Measurements from ENCODE around the gene BET1L. TPM values are rescaled to one million over a fixed set of nuclear protein-coding genes. Genes with fewer than 3 reads are reported as not detected.
"Not testable (repeated sequence)": the region's sequence is repeated elsewhere in the genome, so short reads cannot be mapped to it uniquely, and the experiment has no call there.

BET1L gene
- total RNA-seq, 2 donors from 2014 or later, result 52.1 to 54.8 TPM

DNA sequence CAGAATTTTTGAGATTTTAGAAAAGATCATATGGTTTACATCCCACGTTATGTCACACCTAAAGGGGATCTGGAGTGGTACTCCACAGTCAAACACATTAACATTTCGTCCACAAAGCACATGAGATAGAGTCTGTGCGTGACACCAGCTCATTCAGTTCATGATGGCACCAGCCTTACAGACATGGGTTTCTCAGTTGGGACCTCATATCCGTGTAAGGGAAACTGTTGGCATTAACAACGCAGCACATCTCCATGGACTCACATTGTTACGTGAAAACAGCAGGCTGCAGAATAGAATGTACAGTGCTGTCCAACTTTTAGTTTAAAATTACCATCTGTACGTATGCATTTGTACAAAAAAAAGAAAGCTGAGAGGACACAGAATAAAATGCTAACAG is 14.3 kb upstream of the BET1L start:
- no peak overlapping the region for H3K4me3 ChIP-seq
- TF ChIP-seq, protein P1, sequence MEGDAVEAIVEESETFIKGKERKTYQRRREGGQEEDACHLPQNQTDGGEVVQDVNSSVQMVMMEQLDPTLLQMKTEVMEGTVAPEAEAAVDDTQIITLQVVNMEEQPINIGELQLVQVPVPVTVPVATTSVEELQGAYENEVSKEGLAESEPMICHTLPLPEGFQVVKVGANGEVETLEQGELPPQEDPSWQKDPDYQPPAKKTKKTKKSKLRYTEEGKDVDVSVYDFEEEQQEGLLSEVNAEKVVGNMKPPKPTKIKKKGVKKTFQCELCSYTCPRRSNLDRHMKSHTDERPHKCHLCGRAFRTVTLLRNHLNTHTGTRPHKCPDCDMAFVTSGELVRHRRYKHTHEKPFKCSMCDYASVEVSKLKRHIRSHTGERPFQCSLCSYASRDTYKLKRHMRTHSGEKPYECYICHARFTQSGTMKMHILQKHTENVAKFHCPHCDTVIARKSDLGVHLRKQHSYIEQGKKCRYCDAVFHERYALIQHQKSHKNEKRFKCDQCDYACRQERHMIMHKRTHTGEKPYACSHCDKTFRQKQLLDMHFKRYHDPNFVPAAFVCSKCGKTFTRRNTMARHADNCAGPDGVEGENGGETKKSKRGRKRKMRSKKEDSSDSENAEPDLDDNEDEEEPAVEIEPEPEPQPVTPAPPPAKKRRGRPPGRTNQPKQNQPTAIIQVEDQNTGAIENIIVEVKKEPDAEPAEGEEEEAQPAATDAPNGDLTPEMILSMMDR (IDR thresholded peaks at IDR 0.05), result no peak
- TF ChIP-seq POLR2AphosphoS5 (IDR thresholded peaks at IDR 0.05) (no peak), POLR2A (IDR thresholded peaks at IDR 0.05) (no peak)
- no peak overlapping the region for H3K27ac ChIP-seq
- H3K36me3 ChIP-seq, result no peaks in the 10 kb centered on the region
- no peak for DNase-seq (ENCODE audit: low spot score)
- intact Hi-C loops (cut with DNase I), result no loop called here
- no peaks in the 10 kb centered on the region for H3K27me3 ChIP-seq (replicated peaks; ENCODE audit: insufficient read depth)
- WGBS, result 91% methylated on average over 7 of the region's 7 CpGs
- H3K4me1 ChIP-seq (replicated peaks), result no peaks in the 10 kb centered on the region
- no peaks in the 10 kb centered on the region for H3K9me3 ChIP-seq

DNA sequence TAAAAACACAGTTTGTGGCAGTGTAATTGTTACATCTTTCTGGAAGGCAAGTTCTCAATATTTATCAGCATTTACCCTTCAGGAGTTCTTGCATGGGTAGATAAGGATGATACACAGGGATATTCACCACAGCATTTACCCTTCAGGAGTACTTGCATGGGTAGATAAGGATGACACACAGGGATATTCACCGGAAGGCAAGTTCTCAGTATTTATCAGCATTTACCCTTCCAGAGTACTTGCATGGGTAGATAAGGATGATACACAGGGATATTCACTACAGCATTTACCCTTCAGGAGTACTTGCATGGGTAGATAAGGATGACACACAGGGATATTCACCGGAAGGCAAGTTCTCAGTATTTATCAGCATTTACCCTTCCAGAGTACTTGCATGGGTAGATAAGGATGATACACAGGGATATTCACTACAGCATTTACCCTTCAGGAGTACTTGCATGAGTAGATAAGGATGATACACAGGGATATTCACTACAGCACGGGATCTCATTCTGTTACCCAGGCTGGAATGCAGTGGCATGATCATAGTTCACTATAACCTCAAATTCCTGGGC is 13.5 kb upstream of the BET1L start:
- intact Hi-C loops (cut with DNase I), result not testable (repeated sequence)
- WGBS, result 86% methylated on average over 3 of the region's 3 CpGs

DNA sequence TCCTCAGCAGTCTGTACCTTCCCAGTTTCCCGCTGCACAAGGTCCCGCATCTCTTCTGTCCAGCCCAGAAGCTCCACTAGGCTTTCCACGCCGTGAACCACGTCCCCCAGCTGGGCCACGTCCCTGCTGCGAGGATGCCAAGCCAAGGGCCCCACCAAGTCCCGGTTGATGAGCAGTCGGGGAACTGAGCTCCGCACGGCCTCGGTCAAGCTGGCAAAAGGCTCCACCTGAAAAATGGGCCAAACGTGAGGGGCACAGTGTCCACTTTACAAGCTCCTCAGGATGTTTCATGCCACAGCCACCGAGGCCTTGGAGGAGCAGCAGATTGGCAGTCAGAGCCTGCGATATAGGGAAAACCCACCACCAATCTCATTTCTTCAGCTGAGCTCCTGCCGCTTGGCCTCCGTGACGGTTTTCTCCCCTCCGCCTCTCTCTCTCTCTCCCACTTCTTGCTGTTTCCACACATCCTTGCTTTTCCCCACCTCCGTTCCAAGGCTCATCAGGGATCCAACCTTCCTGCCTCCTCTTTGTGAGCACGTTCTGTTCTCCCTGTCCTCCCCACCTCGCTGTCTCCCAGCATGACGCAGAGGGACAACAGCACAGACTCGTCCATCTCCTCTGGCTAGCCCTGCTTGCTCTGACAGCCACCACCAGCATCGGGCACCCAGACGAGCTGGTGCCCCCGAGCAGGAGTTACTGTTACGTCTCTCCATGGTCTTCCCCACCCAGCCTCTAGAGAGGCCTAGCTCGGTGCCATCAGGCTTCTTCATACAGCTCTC is 11.8 kb upstream of the BET1L start:
- H3K4me3 ChIP-seq, result no peak overlapping the region
- intact Hi-C loops (cut with DNase I), result no loop called here
- H3K4me1 ChIP-seq (replicated peaks), result no peaks in the 10 kb centered on the region
- H3K9me3 ChIP-seq, result no peaks in the 10 kb centered on the region
- peaks cover 0 to 5% of the 10 kb centered on the region in 2 donors for H3K36me3 ChIP-seq
- no peak overlapping the region for H3K27ac ChIP-seq
- TF ChIP-seq POLR2A (IDR thresholded peaks at IDR 0.05), result no peak
- TF ChIP-seq POLR2AphosphoS5 (IDR thresholded peaks at IDR 0.05), result no peak
- TF ChIP-seq, protein P1 (IDR thresholded peaks at IDR 0.05), result no peak
- WGBS, result 89% methylated on average over 29 of the region's 29 CpGs
- DNase-seq (ENCODE audit: low spot score), result no peak
- H3K27me3 ChIP-seq (replicated peaks; ENCODE audit: insufficient read depth), result no peaks in the 10 kb centered on the region

More for the DNA sequence above, 13.5 kb upstream of the BET1L start:
- DNase-seq (ENCODE audit: low spot score); H3K36me3 ChIP-seq; H3K4me3 ChIP-seq; H3K27me3 ChIP-seq (replicated peaks; ENCODE audit: insufficient read depth); H3K27ac ChIP-seq; H3K4me1 ChIP-seq (replicated peaks); H3K9me3 ChIP-seq: not testable (repeated sequence)

DNA sequence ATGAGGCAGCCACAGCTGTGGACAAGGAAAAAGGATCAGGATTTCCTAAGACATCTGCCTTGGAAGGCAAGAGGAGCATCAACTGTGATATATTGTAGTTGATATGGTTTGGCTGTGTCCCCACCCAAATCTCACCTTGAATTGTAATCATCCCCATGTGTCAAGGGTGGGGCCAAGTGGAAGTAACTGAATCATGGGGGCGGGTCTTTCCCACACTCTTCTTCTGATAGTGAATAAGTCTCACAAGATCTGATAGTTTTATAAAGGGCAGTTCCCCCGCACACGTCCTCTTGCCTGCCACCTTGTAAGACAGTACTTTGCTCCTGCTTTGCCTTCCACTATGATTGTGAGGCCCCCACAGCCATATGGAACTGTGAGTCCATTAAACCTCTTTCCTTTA is 10.5 kb upstream of the BET1L start:
- no peak for TF ChIP-seq POLR2A (IDR thresholded peaks at IDR 0.05)
- TF ChIP-seq POLR2AphosphoS5 (IDR thresholded peaks at IDR 0.05), result no peak
- TF ChIP-seq, protein P1 (IDR thresholded peaks at IDR 0.05), result no peak
- Histone ChIP-seq H3K9me3 (no peaks in the 10 kb centered on the region), H3K27me3 (replicated peaks; ENCODE audit: insufficient read depth) (no peaks in the 10 kb centered on the region), H3K4me3 (no peak overlapping the region), H3K36me3 (peaks cover 7% of the 10 kb centered on the region in 2 donors), H3K4me1 (replicated peaks) (no peaks in the 10 kb centered on the region), H3K27ac (no peak overlapping the region)
- WGBS, result 95% methylated on average over 3 of the region's 3 CpGs
- intact Hi-C loops (cut with DNase I), result no loop called here
- no peak for DNase-seq (ENCODE audit: low spot score)

DNA sequence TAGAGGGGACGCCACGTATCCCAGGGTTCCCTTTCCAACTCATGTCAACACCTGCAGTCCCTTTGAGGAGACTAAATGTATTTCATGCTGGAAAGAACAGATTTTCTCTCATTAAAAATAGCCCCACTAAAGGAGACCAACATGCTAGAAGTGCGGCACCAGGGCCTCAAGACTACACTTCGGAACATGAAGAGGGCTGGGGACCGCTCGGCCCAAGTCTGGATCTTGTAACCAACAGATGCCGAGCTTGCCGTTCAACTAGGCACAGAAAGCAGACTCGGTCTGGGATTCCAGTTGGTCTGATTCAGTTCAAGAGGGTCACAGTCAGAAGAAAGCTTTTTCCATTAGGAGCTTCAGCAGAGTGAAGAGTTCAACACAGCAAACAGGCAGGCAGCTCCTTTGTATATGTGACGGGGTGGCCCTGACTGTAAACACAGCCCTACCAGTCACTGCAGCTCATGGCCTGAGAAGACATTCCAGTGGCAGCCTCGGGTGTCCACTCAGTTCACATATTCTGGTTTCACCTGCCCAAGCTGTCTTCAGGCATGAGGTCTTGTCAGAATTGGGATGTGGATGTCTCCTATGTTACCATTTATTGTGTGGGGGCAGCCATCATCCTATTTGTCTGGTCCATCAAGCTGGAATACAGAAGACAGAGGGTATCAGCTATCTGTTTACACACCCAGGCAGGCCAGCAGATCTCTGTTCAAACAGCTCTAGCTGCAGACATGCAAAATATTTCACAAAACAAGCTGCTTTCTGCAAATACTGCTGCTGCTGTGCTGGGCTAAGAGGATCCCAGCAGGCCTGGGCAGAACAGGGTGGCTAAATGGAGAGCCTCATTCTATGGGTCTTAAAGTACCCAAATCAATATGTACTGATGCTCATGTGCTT is 9.1 kb upstream of the BET1L start:
- Histone ChIP-seq H3K27me3 (replicated peaks; ENCODE audit: insufficient read depth) (no peaks in the 10 kb centered on the region), H3K4me1 (replicated peaks) (no peaks in the 10 kb centered on the region), H3K9me3 (no peaks in the 10 kb centered on the region), H3K4me3 (no peak overlapping the region), H3K27ac (no peak overlapping the region), H3K36me3 (peaks cover 16 to 17% of the 10 kb centered on the region in 2 donors)
- WGBS, result 81% methylated on average over 11 of the region's 11 CpGs
- TF ChIP-seq POLR2AphosphoS5 (IDR thresholded peaks at IDR 0.05), result no peak
- TF ChIP-seq POLR2A (IDR thresholded peaks at IDR 0.05), result no peak
- no peak for DNase-seq (ENCODE audit: low spot score)
- intact Hi-C loops (cut with DNase I), result no loop called here

All from prostate gland (tissue), 2 donors.